ENCODE measurements around the gene IDI2. TPM values are rescaled to one million over a fixed set of nuclear protein-coding genes. Genes with fewer than 3 reads are reported as not detected.

Gene IDI2
- total RNA-seq, 4 donors from 2014 or later: not detected

DNA sequence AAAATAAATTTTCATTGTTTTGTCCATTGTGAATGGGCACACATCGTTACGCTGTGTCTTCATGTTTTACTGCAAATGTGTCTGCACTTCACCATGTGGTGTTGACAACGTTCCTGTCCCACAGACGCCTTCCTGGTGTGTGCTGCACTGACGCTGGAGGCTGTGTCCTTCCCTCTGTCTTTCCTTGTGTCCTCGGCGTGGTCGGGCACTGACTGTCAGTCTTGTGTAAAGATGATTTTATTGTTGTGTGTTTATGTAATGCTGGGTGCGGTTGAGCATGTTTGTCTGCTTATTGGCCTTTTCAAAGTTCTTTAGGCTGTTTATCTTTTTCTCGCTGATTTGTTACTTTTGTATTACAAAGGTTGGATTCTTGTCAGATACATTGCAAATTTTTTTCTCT, 18.1 kb downstream of the IDI2 start:
- peaks cover 0 to 99% of the 10 kb centered on the region in 2 donors for H3K36me3 ChIP-seq
- ATAC-seq: no peak

DNA sequence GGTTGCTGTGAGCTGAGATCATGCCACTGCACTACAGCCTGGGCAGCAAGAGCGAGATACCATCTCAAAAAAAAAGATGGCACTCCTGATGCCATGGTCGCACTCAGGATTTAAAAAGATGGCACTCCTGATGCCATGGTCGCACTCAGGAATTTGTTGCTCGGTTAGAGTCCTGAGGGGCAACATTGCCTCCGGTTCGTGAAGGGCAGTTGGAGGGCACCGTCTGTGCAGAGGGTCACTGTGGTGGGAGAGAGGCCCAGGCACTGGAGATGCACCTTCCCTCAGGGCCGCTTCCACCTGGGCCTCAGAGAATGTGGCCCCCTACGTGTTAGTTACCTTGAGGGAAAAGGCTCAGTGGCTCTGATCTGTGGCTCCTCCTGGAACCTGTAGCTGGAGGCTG, 19.1 kb downstream of the IDI2 start:
- peaks cover 0 to 15% (median 0%) of the 10 kb centered on the region in 3 donors for H3K9me3 ChIP-seq
- ATAC-seq: no peak
- WGBS, 2 donors (ENCODE audit: low coverage in 1 of 2): 82 to 94% methylated on average over 6 to 9 of the region's 9 CpGs
- no peak overlapping the region for H3K4me3 ChIP-seq
- no peak overlapping the region for H3K27ac ChIP-seq
- H3K4me1 ChIP-seq: no peaks in the 10 kb centered on the region
- no peaks in the 10 kb centered on the region for H3K27me3 ChIP-seq
- no peak for TF ChIP-seq CTCF (IDR thresholded peaks at IDR 0.05)
- TF ChIP-seq EP300 (IDR thresholded peaks at IDR 0.05): no peak
- TF ChIP-seq POLR2A (IDR thresholded peaks at IDR 0.05): no peak
- TF ChIP-seq POLR2AphosphoS5 (IDR thresholded peaks at IDR 0.05): no peak
- peaks cover 0 to 99% of the 10 kb centered on the region in 2 donors for H3K36me3 ChIP-seq

More for the DNA sequence above, 18.1 kb downstream of the IDI2 start:
- 69 to 85% methylated on average over 10 of the region's 10 CpGs for WGBS, 2 donors (ENCODE audit: low coverage in 1 of 2)
- no peak overlapping the region for H3K27ac ChIP-seq
- no peaks in the 10 kb centered on the region for H3K4me1 ChIP-seq
- H3K27me3 ChIP-seq: no peaks in the 10 kb centered on the region
- TF ChIP-seq POLR2AphosphoS5 (IDR thresholded peaks at IDR 0.05) (no peak), CTCF (IDR thresholded peaks at IDR 0.05) (no peak), POLR2A (IDR thresholded peaks at IDR 0.05) (no peak), EP300 (IDR thresholded peaks at IDR 0.05) (no peak)
- H3K9me3 ChIP-seq: peaks cover 0 to 5% (median 0%) of the 10 kb centered on the region in 3 donors
- H3K4me3 ChIP-seq: no peak overlapping the region

- no peaks in the 10 kb centered on the region for H3K4me1 ChIP-seq
- H3K27me3 ChIP-seq: no peaks in the 10 kb centered on the region
- no peak overlapping the region for H3K27ac ChIP-seq
- peaks cover 0 to 100% of the 10 kb centered on the region in 2 donors for H3K36me3 ChIP-seq
- ATAC-seq: no peak
- H3K9me3 ChIP-seq: peaks cover 0 to 15% (median 0%) of the 10 kb centered on the region in 3 donors
- TF ChIP-seq POLR2AphosphoS5 (IDR thresholded peaks at IDR 0.05) (no peak), POLR2A (IDR thresholded peaks at IDR 0.05) (no peak), CTCF (IDR thresholded peaks at IDR 0.05) (no peak), EP300 (IDR thresholded peaks at IDR 0.05) (no peak)
- WGBS, 2 donors (ENCODE audit: low coverage in 1 of 2): no CpG with 5 or more reads among the region's 9 CpGs
- no peak overlapping the region for H3K4me3 ChIP-seq
Measured at GRCh38 chr10:1003884-1004670, 21.6 kb downstream of the IDI2 start.

DNA sequence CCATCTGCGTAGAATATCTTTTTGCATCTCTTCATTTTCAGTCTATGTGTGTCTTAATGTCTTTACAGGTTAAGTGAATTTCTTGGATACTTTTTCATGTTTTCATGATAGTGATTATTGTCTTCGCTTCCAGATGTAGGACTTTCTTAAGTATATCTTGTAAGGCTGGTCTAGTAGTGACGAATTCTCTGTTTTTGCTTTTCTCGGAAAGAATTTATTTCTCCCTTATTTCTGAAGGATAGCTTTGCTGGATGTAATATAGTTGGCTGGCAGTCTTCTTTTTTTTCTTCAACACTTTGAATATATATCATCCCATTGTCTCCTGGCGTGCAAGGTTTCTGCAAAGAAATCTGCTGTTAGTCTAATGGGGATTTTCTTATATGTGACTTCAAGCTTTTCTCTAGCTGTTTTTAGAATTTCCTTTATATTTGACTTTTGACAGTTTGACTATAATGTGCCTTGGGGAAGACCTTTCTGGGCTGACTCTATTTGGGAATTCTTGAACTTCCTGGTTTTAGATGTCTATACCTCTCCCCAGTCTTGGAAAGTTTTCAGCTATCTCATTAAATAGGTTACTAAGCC, 23.1 kb downstream of the IDI2 start:
- Histone ChIP-seq H3K36me3 (peaks cover 0 to 100% of the 10 kb centered on the region in 2 donors), H3K4me3 (no peak overlapping the region), H3K9me3 (peaks cover 0 to 15% (median 0%) of the 10 kb centered on the region in 3 donors), H3K27ac (no peak overlapping the region), H3K4me1 (no peaks in the 10 kb centered on the region), H3K27me3 (no peaks in the 10 kb centered on the region)
- TF ChIP-seq POLR2AphosphoS5 (IDR thresholded peaks at IDR 0.05): no peak
- TF ChIP-seq CTCF (IDR thresholded peaks at IDR 0.05): no peak
- no peak for ATAC-seq
- WGBS, 2 donors (ENCODE audit: low coverage in 1 of 2): 92 to 98% methylated on average over 2 to 5 of the region's 5 CpGs

Data from gastroesophageal sphincter (tissue), 4 donors.